GM12878 (cell line): Measurements from ENCODE around the gene SYMPK. TPM values are rescaled to one million over a fixed set of nuclear protein-coding genes. Genes with fewer than 3 reads are reported as not detected.

Experiments
- ATAC-seq: fragments of 200-7000 bp; cut with Tn5 transposase; 3 replicates; pipeline ENCODE4 v1.9.1; 2020; ENCODE audit warnings: mild to moderate bottlenecking, moderate library complexity
- BruUV-seq: library from RNA; stranded (reverse); fragments of 400-500 nt; replicated peaks from 2 replicates; lab custom pipeline; 2021; lab: Mats Ljungman, UMichigan
- CTCF ChIA-PET: fragments of 300-600 bp; sonication (Branson Sonifier 250); formaldehyde crosslinking; extraction: SDS; loops from one replicate; lab custom pipeline; 2021; ENCODE audit warnings: inconsistent platforms; lab: Yijun Ruan, JAX
- POLR2A ChIA-PET: fragments of 350-600 bp; formaldehyde crosslinking; extraction: SDS; loops from one replicate; lab custom pipeline; 2021; ENCODE audit warnings: inconsistent platforms; lab: Charles Lee
- RAD21 ChIA-PET: fragments of 300-600 bp; sonication (Branson Sonifier 250); formaldehyde crosslinking; loops from one replicate; lab custom pipeline; 2023; ENCODE audit warnings: antibody characterized with exemption; ENCODE audit not compliant: unreplicated experiment; lab: Charles Lee
- SMC1A ChIA-PET: fragments of 300-600 bp; sonication (Branson Sonifier 250); formaldehyde crosslinking; loops from one replicate; lab custom pipeline; 2023; ENCODE audit not compliant: unreplicated experiment, uncharacterized antibody; lab: Charles Lee
- DNase-seq: peaks from one replicate; pipeline ENCODE4 v3.0.0-alpha.2; 2011; ENCODE audit warnings: low read depth, low spot score
- FAIRE-seq: peaks from 3 replicates; lab custom pipeline; 2011; peaks lifted over from hg19 to GRCh38; lab: Jason Lieb, UNC
- H2AFZ ChIP-seq: 2 replicates; pipeline ENCODE4 v1.6.0; 2011; ENCODE audit warnings: low read depth, low read length, control low read depth; ENCODE audit not compliant: control insufficient read depth
- H3K27ac ChIP-seq: 2 replicates; pipeline ENCODE4 v1.5.1; 2011; ENCODE audit warnings: control low read depth; ENCODE audit not compliant: control insufficient read depth, insufficient read depth
- H3K27me3 ChIP-seq, 2 experiments: replicated peaks in 1 of 2; 2 replicates each; pipeline versions ENCODE4 v1.6.0 to v1.6.1; 2011; ENCODE audit warnings: low read length in 1 of 2; ENCODE audit not compliant: control insufficient read depth in 2 of 2, insufficient read depth in 2 of 2
- H3K36me3 ChIP-seq, 2 experiments: 2 replicates each; pipeline ENCODE4 v1.5.1; 2011; ENCODE audit warnings: low read length in 1 of 2; ENCODE audit not compliant: control insufficient read depth in 2 of 2, insufficient read depth in 2 of 2
- H3K4me1 ChIP-seq: 2 replicates; pipeline ENCODE4 v1.6.1; 2011; ENCODE audit warnings: mild to moderate bottlenecking, low read length, moderate library complexity, mixed read lengths; ENCODE audit not compliant: control insufficient read depth, insufficient read depth
- H3K4me2 ChIP-seq: 2 replicates; pipeline ENCODE4 v1.6.0; 2011; ENCODE audit warnings: control low read depth; ENCODE audit not compliant: control insufficient read depth, insufficient read depth
- H3K4me3 ChIP-seq: fragments of 200-600 bp; sonication (generic); 2 replicates; pipeline ENCODE4 v1.5.1; 2016
- H3K79me2 ChIP-seq: 2 replicates; pipeline ENCODE4 v1.6.0; 2011; ENCODE audit warnings: low read length; ENCODE audit not compliant: control insufficient read depth, insufficient read depth
- H3K9ac ChIP-seq: 2 replicates; pipeline ENCODE4 v1.8.0; 2011; ENCODE audit warnings: low read length, control low read depth, mixed read lengths; ENCODE audit not compliant: control insufficient read depth, insufficient read depth
- H3K9me3 ChIP-seq: replicated peaks from 3 replicates; pipeline ENCODE4 v1.5.1; 2011; ENCODE audit warnings: mild to moderate bottlenecking, low read length; ENCODE audit not compliant: control insufficient read depth, insufficient read depth
- H4K20me1 ChIP-seq: 2 replicates; pipeline ENCODE4 v1.6.0; 2011; ENCODE audit not compliant: control insufficient read depth, insufficient read depth
- CEBPZ ChIP-seq: fragments of 150-350 bp; IDR thresholded peaks from 2 replicates; pipeline ENCODE4 v1.6.1; 2016; ENCODE audit warnings: low read depth, low read length
- CHD4 ChIP-seq: fragments of 200-600 bp; sonication (generic); IDR thresholded peaks from 2 replicates; pipeline ENCODE4 v1.6.1; 2016; ENCODE audit warnings: mild to moderate bottlenecking
- MXI1 ChIP-seq: fragments of 150-350 bp; IDR thresholded peaks from 2 replicates; pipeline ENCODE4 v1.6.1; 2011; ENCODE audit warnings: low read depth, mild to moderate bottlenecking, inconsistent platforms, low read length, improper control_type of control experiment
- NR2F1 ChIP-seq: fragments of 450-650 bp; conservative IDR thresholded peaks from 2 replicates; pipeline ENCODE4 v1.6.1; 2017; ENCODE audit warnings: mild to moderate bottlenecking
- POLR2A ChIP-seq: IDR thresholded peaks from 2 replicates; pipeline ENCODE4 v1.6.1; 2011; ENCODE audit warnings: low read depth, mild to moderate bottlenecking, low read length
- ZBTB33 ChIP-seq: fragments of 450-650 bp; IDR thresholded peaks from 2 replicates; pipeline ENCODE4 v1.6.1; 2017; ENCODE audit warnings: mild to moderate bottlenecking
- WGBS: methylation state at CpG from one replicate; pipeline ENCODE4 v1.1.6; 2016; ENCODE audit warnings: low lambda C conversion rate; ENCODE audit not compliant: insufficient replicate concordance, insufficient coverage; ENCODE audit errors: missing lambda C conversion rate; 5-methylcytosine and 5-hydroxymethylcytosine counted together
- in situ Hi-C: fragments of 300-500 bp; cut with MboI; formaldehyde crosslinking; loops from 9 replicates; pipeline ENCODE4 v1.14.3; 2018; ENCODE audit warnings: mixed read lengths
- intact Hi-C: fragments of 100-400 bp; cut with micrococcal nuclease; formaldehyde crosslinking; loops from one replicate; pipeline ENCODE4 v1.14.2; 2022; ENCODE audit not compliant: unreplicated experiment
- polyA plus RNA-seq, 11 experiments: library from polyadenylated mRNA; depleted of rRNA in 4 of 11; unstranded in 6 of 11; stranded (reverse) in 5 of 11; fragments of >200 nt; fragmentation: Nextera tagmentation in 4 of 11; fragmentation: Illumina TruSeq in 1 of 11; extraction: Ambion mirVana in 4 of 11; extraction: Trizol in 1 of 11; gene quantifications; 1 replicate in 1 of 11; 2 replicates in 10 of 11; pipeline versions ENCODE4 v1.2.1 to v1.2.3, GENCODE V29; 2011 to 2016; ENCODE audit warnings: inconsistent platforms in 2 of 11, missing spikeins in 2 of 11, low read depth in 1 of 11
- total RNA-seq, 4 experiments: library from RNA; depleted of rRNA in 3 of 4; stranded (reverse); fragments of >200 nt in 3 of 4; fragmentation: Illumina TruSeq in 1 of 4; extraction: Trizol in 1 of 4; gene quantifications; 2 replicates each; pipeline versions ENCODE4 v1.2.1 to v1.2.3, GENCODE V29; 2013 to 2021
- TF ChIP-seq, protein P1 (sequence below): IDR thresholded peaks from 2 replicates; pipeline ENCODE4 v1.6.1; 2012; ENCODE audit warnings: low read depth, low read length, improper control_type of control experiment

Gene SYMPK
- total and polyA plus RNA-seq, 10 of the 15 experiments (the other 5 are each of a cell fraction or from before 2014, with no cell fraction given) = 0.49 to 109 (median 42.5) TPM

DNA sequence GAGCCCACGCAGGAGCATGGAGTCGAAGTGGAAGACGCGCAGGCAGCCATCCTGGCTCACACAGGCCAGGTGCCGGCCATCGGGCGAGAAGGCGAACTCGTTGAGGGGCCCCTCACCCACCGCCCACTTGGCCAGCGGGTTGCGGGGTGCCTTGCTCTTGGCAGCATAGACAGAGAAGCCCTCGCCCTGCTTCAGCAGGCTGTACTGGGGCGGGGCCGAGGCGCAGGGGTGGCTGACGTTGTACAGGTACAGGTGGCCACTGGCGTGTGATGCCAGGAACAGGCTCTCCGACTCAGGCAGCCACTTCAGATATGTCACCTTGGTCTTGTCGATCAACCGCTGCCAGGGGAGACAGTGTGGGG is 76.4 kb downstream of the SYMPK start:
- Histone ChIP-seq H3K4me1 (peaks cover 8% of the 10 kb centered on the region), H4K20me1 (no peaks in the 10 kb centered on the region), H3K9ac (no peak overlapping the region), H3K27me3 (no peaks in the 10 kb centered on the region), H3K27ac (no peak overlapping the region), H3K4me2 (no peak overlapping the region), H3K79me2 (peaks cover 9% of the 10 kb centered on the region), H3K9me3 (no peaks in the 10 kb centered on the region), H2AFZ (no peak overlapping the region), H3K4me3 (no peak overlapping the region), H3K36me3 (peaks cover 2 to 12% of the 10 kb centered on the region in 2 experiments; a peak in 3 of 4 replicates)
- FAIRE-seq = no peak
- intact Hi-C loops = no loop called here
- TF ChIP-seq CEBPZ (no peak), POLR2A (peak; percentile 19; the same call in 1 of the 2 replicates)
- DNase-seq = no peak
- RAD21 ChIA-PET = no interaction called here
- SMC1A ChIA-PET = no interaction called here
- over 99% methylated on average over 21 of the region's 21 CpGs for WGBS
- no peak for ATAC-seq
- in situ Hi-C loops = no loop called here
- no TSS peak for BruUV-seq
- POLR2A ChIA-PET = no interaction called here
- CTCF ChIA-PET = no interaction called here

GRCh38 chr19:45785781-45786532 is 77.0 kb downstream of the SYMPK start:
- Histone ChIP-seq H3K27me3 (no peaks in the 10 kb centered on the region), H3K4me1 (peaks cover 5% of the 10 kb centered on the region), H3K4me3 (no peak overlapping the region), H3K9me3 (no peaks in the 10 kb centered on the region), H3K27ac (no peak overlapping the region), H3K4me2 (no peak overlapping the region), H2AFZ (no peak overlapping the region), H3K9ac (no peak overlapping the region), H4K20me1 (no peaks in the 10 kb centered on the region), H3K36me3 (peaks cover 2 to 12% of the 10 kb centered on the region in 2 experiments; a peak in 3 of 4 replicates), H3K79me2 (peaks cover 4% of the 10 kb centered on the region)
- FAIRE-seq (no peak), DNase-seq (no peak), ATAC-seq (no peak)
- CTCF ChIA-PET = no interaction called here
- BruUV-seq = no TSS peak
- RAD21 ChIA-PET = no interaction called here
- intact Hi-C loops (no loop called here), in situ Hi-C loops (no loop called here)
- SMC1A ChIA-PET = no interaction called here
- TF ChIP-seq MXI1 = no peak
- TF ChIP-seq CHD4 = no peak
- TF ChIP-seq, protein P1, sequence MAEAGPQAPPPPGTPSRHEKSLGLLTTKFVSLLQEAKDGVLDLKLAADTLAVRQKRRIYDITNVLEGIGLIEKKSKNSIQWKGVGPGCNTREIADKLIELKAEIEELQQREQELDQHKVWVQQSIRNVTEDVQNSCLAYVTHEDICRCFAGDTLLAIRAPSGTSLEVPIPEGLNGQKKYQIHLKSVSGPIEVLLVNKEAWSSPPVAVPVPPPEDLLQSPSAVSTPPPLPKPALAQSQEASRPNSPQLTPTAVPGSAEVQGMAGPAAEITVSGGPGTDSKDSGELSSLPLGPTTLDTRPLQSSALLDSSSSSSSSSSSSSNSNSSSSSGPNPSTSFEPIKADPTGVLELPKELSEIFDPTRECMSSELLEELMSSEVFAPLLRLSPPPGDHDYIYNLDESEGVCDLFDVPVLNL = no peak
- TF ChIP-seq ZBTB33 = no peak
- peak; percentile 43; the same call in 1 of the 2 replicates for TF ChIP-seq NR2F1
- TF ChIP-seq POLR2A = peak; percentile 51; the same call in 1 of the 2 replicates
- POLR2A ChIA-PET = no interaction called here
- WGBS = 97% methylated on average over 46 of the region's 57 CpGs
